Activated effector memory CD4-positive, alpha-beta T cell treated with anti-CD3 and anti-CD28 coated beads, Interleukin-2, amount 50 U/mL, for 16 hours (primary cell): ENCODE measurements around the gene REELD1.
A peak's percentile ranks its signal among the peaks of the same experiment; 100 is the strongest.

Experiments used
- DNase-seq: peaks from one replicate; pipeline ENCODE4 v3.0.0-alpha.2; 2020

Gene REELD1

GRCh38 chr4:146214238-146214637, at the start of gene REELD1:
TSS of gene REELD1 (plus strand) at chr4:146214538. CDS start at chr4:146216953, 2,415 bp downstream.
- DNase-seq: no peak

GRCh38 chr4:146165221-146165620, 49.1 kb upstream of the REELD1 start:
- no peak for DNase-seq

GRCh38 chr4:146165840-146166239, 48.5 kb upstream of the REELD1 start:
- no peak for DNase-seq

GRCh38 chr4:146170149-146170548, 44.2 kb upstream of the REELD1 start:
- DNase-seq: no peak

- peak; percentile 92 for DNase-seq
Measured at GRCh38 chr4:146175541-146176453, 38.5 kb upstream of the REELD1 start, which contains the start of gene LSM6. TSS of gene LSM6 (plus strand) at chr4:146175718. CDS start at chr4:146182922, 7,204 bp downstream.

GRCh38 chr4:146176891-146177290, 37.4 kb upstream of the REELD1 start:
- DNase-seq: no peak

GRCh38 chr4:146178126-146178525, 36.2 kb upstream of the REELD1 start:
- DNase-seq: no peak

- DNase-seq: no peak
Measured at GRCh38 chr4:146179784-146180370, 34.5 kb upstream of the REELD1 start.

GRCh38 chr4:146182443-146182842, 31.9 kb upstream of the REELD1 start:
- no peak for DNase-seq

GRCh38 chr4:146183209-146183608, 31.1 kb upstream of the REELD1 start:
- no peak for DNase-seq

GRCh38 chr4:146186041-146186440, 28.3 kb upstream of the REELD1 start:
- no peak for DNase-seq

- DNase-seq: no peak
Measured at GRCh38 chr4:146186596-146186995, 27.7 kb upstream of the REELD1 start.

GRCh38 chr4:146190456-146190855, 23.9 kb upstream of the REELD1 start:
- DNase-seq: no peak

GRCh38 chr4:146191766-146192458, 22.4 kb upstream of the REELD1 start:
- no peak for DNase-seq

- DNase-seq: no peak
Measured at GRCh38 chr4:146193628-146194027, 20.7 kb upstream of the REELD1 start.

GRCh38 chr4:146194212-146194611, 20.1 kb upstream of the REELD1 start:
- no peak for DNase-seq

- no peak for DNase-seq
Measured at GRCh38 chr4:146202665-146203064, 11.7 kb upstream of the REELD1 start.

- no peak for DNase-seq
Measured at GRCh38 chr4:146207410-146207809, 6.9 kb upstream of the REELD1 start.

- DNase-seq: no peak
Measured at GRCh38 chr4:146210890-146211289, 3.4 kb upstream of the REELD1 start.

- DNase-seq: no peak
Measured at GRCh38 chr4:146211440-146211839, 2.9 kb upstream of the REELD1 start.

- DNase-seq: no peak
Measured at GRCh38 chr4:146212781-146213180, 1.6 kb upstream of the REELD1 start.

- no peak for DNase-seq
Measured at GRCh38 chr4:146222313-146222712, 8.0 kb downstream of the REELD1 start.

- no peak for DNase-seq
Measured at GRCh38 chr4:146224326-146224966, 10.1 kb downstream of the REELD1 start.
